ENCODE results near the gene PNLIPRP2. TPM values are rescaled to one million over a fixed set of nuclear protein-coding genes. Genes with fewer than 3 reads are reported as not detected.

The PNLIPRP2 gene
- total RNA-seq, 1 experiment from 2014 or later: not detected

DNA sequence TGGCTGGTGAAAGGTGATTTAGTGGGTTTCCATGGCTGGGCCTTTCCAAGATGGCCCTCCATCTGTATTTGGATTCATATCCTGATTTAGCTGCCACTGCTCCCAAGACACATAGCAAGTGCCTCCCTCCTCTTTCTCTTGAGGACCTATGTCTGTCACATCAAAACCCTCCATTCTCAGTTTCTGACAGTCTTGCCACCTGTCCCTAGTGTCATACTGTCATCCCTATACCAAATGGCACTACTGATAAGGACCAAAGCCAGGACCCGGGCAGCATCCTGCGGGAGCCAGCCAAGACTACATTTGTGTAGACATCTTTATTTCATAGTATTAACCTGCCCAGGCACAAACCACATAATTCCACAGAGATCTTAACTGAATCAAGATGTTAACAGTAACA, 34.8 kb downstream of the PNLIPRP2 start:
- BruUV-seq (replicated peaks): no TSS peak
- CTCF ChIA-PET: no interaction called here
- H3K4me3 Mint-ChIP-seq (ENCODE audit: low read depth, unreplicated experiment): no peak overlapping the region
- H3K36me3 Mint-ChIP-seq (ENCODE audit: insufficient read depth, unreplicated experiment): no peaks in the 10 kb centered on the region
- H3K27me3 Mint-ChIP-seq (ENCODE audit: unreplicated experiment): peaks cover 28% of the 10 kb centered on the region
- intact Hi-C loops (cut with micrococcal nuclease; ENCODE audit: unreplicated experiment): no loop called here
- H3K9me3 Mint-ChIP-seq (ENCODE audit: low read depth, unreplicated experiment): peaks cover 7% of the 10 kb centered on the region
- H3K27ac Mint-ChIP-seq (ENCODE audit: unreplicated experiment): no peak overlapping the region
- DNase-seq: no peak
- TF ChIP-seq, protein P1, sequence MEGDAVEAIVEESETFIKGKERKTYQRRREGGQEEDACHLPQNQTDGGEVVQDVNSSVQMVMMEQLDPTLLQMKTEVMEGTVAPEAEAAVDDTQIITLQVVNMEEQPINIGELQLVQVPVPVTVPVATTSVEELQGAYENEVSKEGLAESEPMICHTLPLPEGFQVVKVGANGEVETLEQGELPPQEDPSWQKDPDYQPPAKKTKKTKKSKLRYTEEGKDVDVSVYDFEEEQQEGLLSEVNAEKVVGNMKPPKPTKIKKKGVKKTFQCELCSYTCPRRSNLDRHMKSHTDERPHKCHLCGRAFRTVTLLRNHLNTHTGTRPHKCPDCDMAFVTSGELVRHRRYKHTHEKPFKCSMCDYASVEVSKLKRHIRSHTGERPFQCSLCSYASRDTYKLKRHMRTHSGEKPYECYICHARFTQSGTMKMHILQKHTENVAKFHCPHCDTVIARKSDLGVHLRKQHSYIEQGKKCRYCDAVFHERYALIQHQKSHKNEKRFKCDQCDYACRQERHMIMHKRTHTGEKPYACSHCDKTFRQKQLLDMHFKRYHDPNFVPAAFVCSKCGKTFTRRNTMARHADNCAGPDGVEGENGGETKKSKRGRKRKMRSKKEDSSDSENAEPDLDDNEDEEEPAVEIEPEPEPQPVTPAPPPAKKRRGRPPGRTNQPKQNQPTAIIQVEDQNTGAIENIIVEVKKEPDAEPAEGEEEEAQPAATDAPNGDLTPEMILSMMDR (IDR thresholded peaks at IDR 0.05; ENCODE audit: unreplicated experiment): no peak
- H3K4me1 Mint-ChIP-seq (ENCODE audit: low read depth, unreplicated experiment): no peaks in the 10 kb centered on the region

DNA sequence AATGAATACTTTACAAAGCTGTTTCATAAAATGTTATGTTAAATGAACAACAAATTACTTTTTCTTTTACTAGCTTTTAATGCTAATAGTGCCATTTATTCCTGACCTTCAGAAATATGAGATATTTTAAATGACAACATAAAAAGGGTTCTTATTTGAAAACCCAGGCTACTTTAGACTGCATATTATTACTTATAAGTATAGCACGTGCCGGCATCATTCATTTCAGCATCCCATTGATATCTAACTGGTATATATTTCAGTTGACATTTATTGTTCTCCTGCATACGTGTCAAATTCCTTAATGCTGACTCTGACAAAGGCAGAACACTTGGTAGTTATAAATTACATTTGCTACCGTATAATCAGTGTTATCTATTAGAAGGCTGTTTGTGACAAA, 35.3 kb downstream of the PNLIPRP2 start:
- intact Hi-C loops (cut with micrococcal nuclease; ENCODE audit: unreplicated experiment): no loop called here
- CTCF ChIA-PET: no interaction called here
- H3K27ac Mint-ChIP-seq (ENCODE audit: unreplicated experiment): no peak overlapping the region
- H3K4me3 Mint-ChIP-seq (ENCODE audit: low read depth, unreplicated experiment): no peak overlapping the region
- BruUV-seq (replicated peaks): no TSS peak
- peaks cover 26% of the 10 kb centered on the region for H3K27me3 Mint-ChIP-seq (ENCODE audit: unreplicated experiment)
- H3K9me3 Mint-ChIP-seq (ENCODE audit: low read depth, unreplicated experiment): peaks cover 4% of the 10 kb centered on the region
- no peak for DNase-seq
- H3K36me3 Mint-ChIP-seq (ENCODE audit: insufficient read depth, unreplicated experiment): no peaks in the 10 kb centered on the region
- TF ChIP-seq, protein P1 (IDR thresholded peaks at IDR 0.05; ENCODE audit: unreplicated experiment): no peak
- no peaks in the 10 kb centered on the region for H3K4me1 Mint-ChIP-seq (ENCODE audit: low read depth, unreplicated experiment)

DNA sequence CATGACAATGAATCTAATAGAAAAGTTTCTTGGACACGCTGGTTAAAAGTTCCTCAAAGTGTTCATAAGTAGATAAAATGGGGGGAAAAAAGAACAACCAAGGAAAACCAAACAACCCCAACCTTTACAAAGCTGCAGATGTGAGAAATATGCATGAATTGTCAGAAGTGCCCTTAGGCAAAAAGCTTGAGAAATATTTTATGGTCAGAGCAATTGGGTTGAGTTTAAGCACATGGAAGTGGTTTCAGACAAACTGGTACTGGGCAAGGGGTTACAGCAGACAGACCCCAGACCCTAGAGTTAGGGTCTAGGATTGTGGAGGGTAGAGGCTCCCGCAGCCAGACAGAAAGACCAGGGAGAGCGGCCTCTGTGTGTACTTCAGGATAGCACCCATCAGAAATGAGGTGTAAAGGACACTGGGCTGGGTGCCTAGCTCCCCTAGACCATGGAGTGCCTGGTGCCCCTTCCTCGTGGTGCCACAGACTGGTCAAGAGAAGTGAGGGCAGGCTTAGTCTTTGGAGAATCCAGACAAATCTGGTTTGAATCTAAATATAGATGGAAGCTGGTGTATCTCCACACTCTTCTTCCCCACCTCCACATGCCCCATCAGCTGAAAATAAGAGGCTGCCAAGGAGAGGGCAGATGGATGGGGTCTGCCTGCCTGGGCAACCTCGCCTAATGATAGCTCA, 37.3 kb downstream of the PNLIPRP2 start:
- no peaks in the 10 kb centered on the region for H3K4me1 Mint-ChIP-seq (ENCODE audit: low read depth, unreplicated experiment)
- DNase-seq: no peak
- intact Hi-C loops (cut with micrococcal nuclease; ENCODE audit: unreplicated experiment): no loop called here
- H3K27me3 Mint-ChIP-seq (ENCODE audit: unreplicated experiment): peaks cover 10% of the 10 kb centered on the region
- TF ChIP-seq, protein P1 (IDR thresholded peaks at IDR 0.05; ENCODE audit: unreplicated experiment): no peak
- CTCF ChIA-PET: no interaction called here
- H3K36me3 Mint-ChIP-seq (ENCODE audit: insufficient read depth, unreplicated experiment): no peaks in the 10 kb centered on the region
- H3K4me3 Mint-ChIP-seq (ENCODE audit: low read depth, unreplicated experiment): no peak overlapping the region
- no TSS peak for BruUV-seq (replicated peaks)
- H3K27ac Mint-ChIP-seq (ENCODE audit: unreplicated experiment): no peak overlapping the region
- H3K9me3 Mint-ChIP-seq (ENCODE audit: low read depth, unreplicated experiment): no peaks in the 10 kb centered on the region

DNA sequence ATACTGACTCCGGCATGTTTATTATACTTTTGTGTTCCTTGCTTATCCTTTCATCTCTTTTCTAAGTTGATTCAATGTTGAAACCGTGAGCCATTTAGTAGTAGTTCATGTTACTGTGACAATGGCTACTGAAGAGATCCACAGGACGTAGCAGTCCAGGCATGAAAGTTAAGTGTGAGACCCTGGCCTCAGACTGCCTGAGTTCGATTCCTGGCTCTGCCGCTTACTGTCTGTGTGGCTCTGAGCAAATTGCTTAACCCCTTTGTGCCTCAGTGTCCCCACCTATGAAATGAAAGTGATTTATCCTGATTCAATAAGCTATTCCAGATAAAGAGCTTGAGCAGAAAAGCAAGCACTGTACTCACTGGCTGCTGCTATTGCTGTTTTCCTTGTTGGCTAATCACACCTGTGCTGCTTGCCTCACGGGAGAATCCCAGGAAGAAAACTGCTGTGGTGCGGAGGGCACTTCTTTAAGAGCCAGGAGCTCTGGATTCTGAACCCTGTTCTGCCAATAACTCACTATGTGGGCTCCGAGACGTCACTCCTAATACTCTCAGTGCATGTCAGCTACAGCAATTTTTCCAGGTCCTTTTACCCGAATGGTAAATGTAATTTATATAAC, 38.4 kb downstream of the PNLIPRP2 start:
- BruUV-seq (replicated peaks): no TSS peak
- H3K4me1 Mint-ChIP-seq (ENCODE audit: low read depth, unreplicated experiment): no peaks in the 10 kb centered on the region
- intact Hi-C loops (cut with micrococcal nuclease; ENCODE audit: unreplicated experiment): no loop called here
- TF ChIP-seq, protein P1 (IDR thresholded peaks at IDR 0.05; ENCODE audit: unreplicated experiment): no peak
- H3K9me3 Mint-ChIP-seq (ENCODE audit: low read depth, unreplicated experiment): no peaks in the 10 kb centered on the region
- H3K36me3 Mint-ChIP-seq (ENCODE audit: insufficient read depth, unreplicated experiment): no peaks in the 10 kb centered on the region
- H3K27ac Mint-ChIP-seq (ENCODE audit: unreplicated experiment): no peak overlapping the region
- DNase-seq: no peak
- H3K4me3 Mint-ChIP-seq (ENCODE audit: low read depth, unreplicated experiment): no peak overlapping the region
- H3K27me3 Mint-ChIP-seq (ENCODE audit: unreplicated experiment): peaks cover 1% of the 10 kb centered on the region
- CTCF ChIA-PET: no interaction called here

Data from Calu3 (cell line).